D721Med (cell line): ENCODE measurements around the gene DNAJB8.

ENCODE experiments used
- DNase-seq: peaks from one replicate; pipeline ENCODE4 v3.0.0; 2011; ENCODE audit warnings: low spot score; ENCODE audit not compliant: insufficient read length
- FAIRE-seq: peaks from 2 replicates; lab custom pipeline; 2011; peaks lifted over from hg19 to GRCh38; lab: Jason Lieb, UNC
- TF ChIP-seq, protein P1 (sequence below): IDR thresholded peaks from 2 replicates; pipeline ENCODE4 v1.5.1; 2012; ENCODE audit warnings: mild to moderate bottlenecking, control low read depth; ENCODE audit not compliant: insufficient read depth; ENCODE audit errors: missing control alignments

Gene DNAJB8

DNA sequence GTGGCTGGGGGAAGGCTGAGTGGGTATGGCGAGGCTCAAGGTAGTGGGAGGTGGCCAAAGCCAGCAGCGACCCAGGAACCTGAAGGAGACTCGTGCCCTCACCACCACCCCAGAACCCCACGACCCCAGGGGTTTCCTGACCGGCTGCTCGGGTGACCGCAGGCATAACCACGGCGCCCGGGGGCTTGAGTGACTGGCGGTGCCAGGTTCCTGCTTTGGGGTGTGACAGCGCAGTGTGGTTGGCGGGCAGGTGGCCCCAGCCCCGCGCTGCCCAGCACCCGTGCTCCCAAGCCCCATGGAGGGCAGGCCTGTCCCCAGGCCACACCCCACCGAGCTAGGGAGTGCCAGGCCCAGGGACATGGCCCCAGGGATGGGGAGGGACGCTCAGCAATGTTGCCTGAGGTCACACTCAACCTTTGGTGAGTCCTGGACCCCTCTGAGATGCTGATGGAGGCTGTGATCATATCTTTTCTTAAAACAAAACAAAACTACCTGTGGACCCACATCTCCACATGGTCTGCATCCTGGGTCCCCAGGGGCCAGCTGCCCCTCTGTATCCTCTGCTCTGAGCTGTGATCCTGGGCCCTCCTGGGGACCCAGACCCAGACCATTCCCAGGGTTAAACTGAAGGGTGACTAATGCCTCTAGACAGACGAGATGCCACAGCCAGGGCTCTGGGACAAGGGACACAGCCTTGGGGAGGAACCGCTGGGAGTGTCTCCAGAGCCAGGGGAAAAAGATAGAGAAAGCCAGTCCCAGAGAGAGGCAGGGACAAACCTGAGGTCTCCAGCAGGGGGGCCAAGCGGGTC, 13.0 kb downstream of the DNAJB8 start:
- FAIRE-seq, result no peak
- DNase-seq, result no peak
- TF ChIP-seq, protein P1, sequence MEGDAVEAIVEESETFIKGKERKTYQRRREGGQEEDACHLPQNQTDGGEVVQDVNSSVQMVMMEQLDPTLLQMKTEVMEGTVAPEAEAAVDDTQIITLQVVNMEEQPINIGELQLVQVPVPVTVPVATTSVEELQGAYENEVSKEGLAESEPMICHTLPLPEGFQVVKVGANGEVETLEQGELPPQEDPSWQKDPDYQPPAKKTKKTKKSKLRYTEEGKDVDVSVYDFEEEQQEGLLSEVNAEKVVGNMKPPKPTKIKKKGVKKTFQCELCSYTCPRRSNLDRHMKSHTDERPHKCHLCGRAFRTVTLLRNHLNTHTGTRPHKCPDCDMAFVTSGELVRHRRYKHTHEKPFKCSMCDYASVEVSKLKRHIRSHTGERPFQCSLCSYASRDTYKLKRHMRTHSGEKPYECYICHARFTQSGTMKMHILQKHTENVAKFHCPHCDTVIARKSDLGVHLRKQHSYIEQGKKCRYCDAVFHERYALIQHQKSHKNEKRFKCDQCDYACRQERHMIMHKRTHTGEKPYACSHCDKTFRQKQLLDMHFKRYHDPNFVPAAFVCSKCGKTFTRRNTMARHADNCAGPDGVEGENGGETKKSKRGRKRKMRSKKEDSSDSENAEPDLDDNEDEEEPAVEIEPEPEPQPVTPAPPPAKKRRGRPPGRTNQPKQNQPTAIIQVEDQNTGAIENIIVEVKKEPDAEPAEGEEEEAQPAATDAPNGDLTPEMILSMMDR, result no peak

DNA sequence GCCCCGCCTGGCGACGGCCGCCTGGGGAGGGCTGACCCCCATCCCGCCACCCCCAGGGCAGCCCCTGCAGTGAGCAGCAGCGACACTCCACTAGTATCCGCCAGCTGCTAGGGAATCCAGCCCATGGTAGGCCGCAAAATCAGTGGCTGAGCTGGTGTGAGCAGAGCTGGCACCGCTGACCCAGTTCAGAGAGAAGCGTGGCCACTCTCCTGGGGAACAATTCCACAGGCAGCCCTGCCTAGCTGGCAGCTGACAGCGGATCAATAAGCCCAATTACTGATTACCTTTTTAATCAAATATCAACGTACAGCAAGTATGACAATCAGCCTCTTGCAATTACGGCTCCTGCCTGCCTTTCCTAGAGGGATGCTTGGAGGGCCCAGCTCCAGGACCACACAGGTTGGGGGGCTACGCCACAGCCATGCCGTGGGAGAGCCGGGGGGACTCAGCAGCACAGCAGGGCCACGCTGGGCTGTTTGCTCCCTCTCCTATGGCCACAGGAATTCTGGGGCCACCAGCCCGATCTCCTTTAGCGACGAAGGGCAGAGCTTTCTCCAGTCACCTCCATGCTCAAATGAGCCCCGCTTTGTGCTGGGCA, 13.9 kb downstream of the DNAJB8 start:
- DNase-seq, result no peak
- FAIRE-seq, result no peak
- TF ChIP-seq, protein P1, result no peak

DNA sequence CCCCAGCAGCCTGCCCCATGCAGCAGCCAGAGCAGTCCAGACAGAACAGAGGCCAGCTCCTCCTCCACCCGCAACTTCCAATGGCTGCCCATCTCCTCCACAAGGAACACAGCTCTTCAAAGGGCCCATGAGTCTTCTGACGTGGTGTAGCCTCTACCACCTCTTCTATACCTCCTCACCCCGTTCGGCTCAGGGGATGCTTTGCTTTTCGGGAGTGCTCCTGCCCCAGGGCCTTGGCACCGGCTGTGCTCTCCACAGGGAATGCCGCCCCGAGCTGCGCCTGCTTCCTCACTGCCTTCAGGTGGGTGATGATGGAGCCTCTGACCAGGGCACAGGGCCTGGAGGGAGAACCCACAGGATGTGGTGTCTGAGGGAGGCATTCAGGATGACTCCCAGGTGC, 14.6 kb downstream of the DNAJB8 start:
- TF ChIP-seq, protein P1, result no peak
- FAIRE-seq, result no peak

DNA sequence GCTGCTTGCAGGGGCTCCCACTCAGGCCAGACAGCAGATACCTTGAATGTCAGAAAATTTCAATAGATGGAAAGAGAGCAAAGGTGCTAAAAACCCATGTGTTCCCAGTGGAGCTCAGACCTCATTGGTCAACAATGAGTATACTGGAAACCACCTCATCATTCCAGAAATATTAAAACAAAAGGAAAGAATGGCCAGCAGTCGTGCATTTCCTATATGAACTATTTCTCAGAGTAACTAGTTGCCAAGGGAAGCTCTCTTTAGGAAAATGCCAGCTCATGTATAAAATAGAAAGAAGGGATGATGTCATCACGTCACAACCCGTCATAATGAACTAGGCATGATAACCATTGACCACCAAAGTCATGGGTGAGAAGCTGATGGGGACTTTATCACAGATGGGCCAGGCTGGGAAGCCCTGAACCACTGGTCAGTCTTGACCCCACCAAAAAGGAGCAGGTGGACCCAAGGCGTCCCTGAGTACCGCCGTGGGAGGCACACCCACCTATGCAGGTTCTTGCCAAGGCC, 17.5 kb downstream of the DNAJB8 start:
- FAIRE-seq, result no peak
- TF ChIP-seq, protein P1, result no peak
- DNase-seq, result no peak

More for the DNA sequence above, 14.6 kb downstream of the DNAJB8 start:
- no peak for DNase-seq

DNA sequence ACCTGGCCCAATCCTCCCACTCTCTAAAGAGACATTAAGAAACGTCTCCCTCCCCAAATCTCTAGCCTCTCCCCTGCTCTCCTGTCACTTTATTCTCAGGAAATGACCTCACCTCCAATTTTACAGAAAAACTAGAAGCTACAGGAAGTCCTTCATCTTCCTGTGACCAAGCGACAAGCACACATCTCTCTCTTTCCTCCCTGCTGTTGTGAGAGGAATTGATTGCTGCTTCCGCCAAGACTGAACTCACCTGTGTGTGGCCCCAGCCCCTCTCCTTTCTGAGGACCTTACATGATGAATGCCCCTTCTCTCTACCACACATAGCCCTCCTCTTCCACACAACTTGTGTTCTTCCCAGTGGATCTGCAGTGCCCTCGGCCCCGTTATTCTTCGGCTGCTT, 18.2 kb downstream of the DNAJB8 start:
- DNase-seq (no peak), FAIRE-seq (no peak)
- TF ChIP-seq, protein P1, result no peak

DNA sequence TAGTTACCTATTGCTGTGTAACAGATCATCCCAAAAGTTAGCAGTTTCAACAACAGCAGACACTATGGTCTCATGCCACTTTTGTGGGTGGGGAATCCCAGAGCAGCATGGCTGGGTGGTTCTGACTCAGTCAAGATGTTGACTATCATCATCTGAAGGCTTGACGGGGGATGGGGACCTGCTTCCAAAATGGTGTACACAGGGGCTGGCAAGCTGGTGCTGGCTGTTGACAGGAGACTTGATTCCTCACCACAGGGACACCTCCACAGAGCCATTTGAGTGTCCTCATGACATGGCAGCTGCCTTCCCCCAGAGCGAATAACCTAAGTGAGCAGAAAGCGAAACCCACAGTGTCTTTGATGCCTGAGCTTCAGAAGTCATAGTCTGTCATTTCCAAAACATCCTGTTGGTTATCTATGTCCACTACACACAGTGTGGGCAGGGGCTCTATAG, 19.1 kb downstream of the DNAJB8 start:
- no peak for FAIRE-seq

More for the DNA sequence above, 19.1 kb downstream of the DNAJB8 start:
- DNase-seq, result no peak
- TF ChIP-seq, protein P1, result no peak
